ENCODE data around the gene PSMA2. TPM values are rescaled to one million over a fixed set of nuclear protein-coding genes. Genes with fewer than 3 reads are reported as not detected.

PSMA2 gene
- total RNA-seq, 2 experiments from 2014 or later = 207 to 235 TPM

Other genes starting within 250 kb of the PSMA2 start
- gene C7orf25, start 20.1 kb downstream of the PSMA2 start, total RNA-seq = 1 to 10 TPM; 3.8 to 4.3 TPM
- gene MRPL32, start 202 bp upstream of the PSMA2 start, total RNA-seq = 10 to 100 TPM; 90.7 to 96.8 TPM
- gene HECW1, start 180.5 kb upstream of the PSMA2 start, total RNA-seq = not detected